Measurements from ENCODE around the gene SNTB2. TPM values are rescaled to one million over a fixed set of nuclear protein-coding genes. Genes with fewer than 3 reads are reported as not detected.

Gene SNTB2
- total and polyA plus RNA-seq, 10 of the 15 experiments (the other 5 are each of a cell fraction or from before 2014, with no cell fraction given) = 1.2 to 15.7 (median 5.0) TPM

DNA sequence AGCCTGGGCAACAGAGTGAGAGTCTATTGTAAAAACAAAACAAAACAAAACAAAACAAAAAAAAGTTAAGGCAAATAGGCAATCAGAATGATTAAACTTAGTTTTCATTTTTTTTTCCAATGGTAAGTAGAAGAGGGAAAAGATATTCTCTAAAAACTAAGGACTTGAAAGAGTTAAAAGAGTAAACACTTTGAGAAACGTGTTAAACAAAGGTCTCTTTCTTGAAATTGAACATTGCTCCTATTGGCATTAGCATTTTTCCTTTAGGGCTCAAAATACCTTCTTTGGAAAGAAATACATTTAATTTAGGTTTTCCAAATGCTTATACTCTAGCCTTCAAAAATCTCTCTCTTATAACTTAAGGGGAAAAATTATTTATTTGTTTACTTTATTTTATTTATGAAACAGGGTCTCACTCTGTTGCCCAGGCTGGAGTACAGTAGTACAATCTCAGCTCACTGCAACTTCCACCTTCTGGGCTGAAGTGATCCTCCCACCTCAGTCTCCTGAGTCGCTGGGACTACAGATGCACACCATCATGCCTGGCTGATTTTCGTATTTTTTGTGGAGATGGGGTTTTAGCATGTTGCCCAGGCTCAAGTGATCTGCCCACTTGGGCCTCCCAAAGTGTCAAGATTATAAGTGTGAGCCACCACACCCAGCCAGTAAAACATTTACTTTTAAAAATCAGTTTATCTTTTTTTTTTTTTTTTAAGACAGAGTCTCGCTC, 79.5 kb downstream of the SNTB2 start:
- in situ Hi-C loops (cut with MboI) = no loop called here
- RAD21 ChIA-PET (ENCODE audit: unreplicated experiment) = no interaction called here
- H4K20me1 ChIP-seq (ENCODE audit: control insufficient read depth, insufficient read depth) = no peaks in the 10 kb centered on the region

More for the DNA sequence above, 79.5 kb downstream of the SNTB2 start:
- BruUV-seq (replicated peaks) = no TSS peak
- H3K4me3 ChIP-seq = no peak overlapping the region
- H3K4me1 ChIP-seq (ENCODE audit: control insufficient read depth, insufficient read depth, low read length) = no peaks in the 10 kb centered on the region
- intact Hi-C loops (cut with micrococcal nuclease; ENCODE audit: unreplicated experiment) = no loop called here
- no peaks in the 10 kb centered on the region for H3K79me2 ChIP-seq (ENCODE audit: control insufficient read depth, insufficient read depth, low read length)
- H3K9me3 ChIP-seq (replicated peaks; ENCODE audit: control insufficient read depth, insufficient read depth, low read length) = no peaks in the 10 kb centered on the region
- POLR2A ChIA-PET = no interaction called here
- H3K4me2 ChIP-seq (ENCODE audit: control insufficient read depth, insufficient read depth) = no peak overlapping the region
- FAIRE-seq (no peak), DNase-seq (ENCODE audit: low read depth, low spot score) (no peak), ATAC-seq (no peak)
- H2AFZ ChIP-seq (ENCODE audit: control insufficient read depth, low read depth, low read length) = no peak overlapping the region
- no peak overlapping the region for H3K27ac ChIP-seq (ENCODE audit: control insufficient read depth, insufficient read depth)
- no peak overlapping the region for H3K9ac ChIP-seq (ENCODE audit: control insufficient read depth, insufficient read depth, low read length)
- SMC1A ChIA-PET (ENCODE audit: uncharacterized antibody, unreplicated experiment) = interaction anchor here (1.7 kb wide), 1 partner anchor 9 kb away, joined by 5 read pairs; no protein-coding TSS in a partner anchor
- 71% methylated on average over 4 of the region's 4 CpGs for WGBS (ENCODE audit: insufficient coverage, insufficient replicate concordance, low lambda C conversion rate, missing lambda C conversion rate)
- no peaks in the 10 kb centered on the region for H3K27me3 ChIP-seq (replicated peaks in 1 of 2; ENCODE audit: control insufficient read depth in 2 of 2, insufficient read depth in 2 of 2, low read length in 1 of 2)
- CTCF ChIA-PET = interaction anchor here (0.7 kb wide), 1 partner anchor 237 kb away, joined by 3 read pairs; no protein-coding TSS in a partner anchor
- TF ChIP-seq, protein P1, sequence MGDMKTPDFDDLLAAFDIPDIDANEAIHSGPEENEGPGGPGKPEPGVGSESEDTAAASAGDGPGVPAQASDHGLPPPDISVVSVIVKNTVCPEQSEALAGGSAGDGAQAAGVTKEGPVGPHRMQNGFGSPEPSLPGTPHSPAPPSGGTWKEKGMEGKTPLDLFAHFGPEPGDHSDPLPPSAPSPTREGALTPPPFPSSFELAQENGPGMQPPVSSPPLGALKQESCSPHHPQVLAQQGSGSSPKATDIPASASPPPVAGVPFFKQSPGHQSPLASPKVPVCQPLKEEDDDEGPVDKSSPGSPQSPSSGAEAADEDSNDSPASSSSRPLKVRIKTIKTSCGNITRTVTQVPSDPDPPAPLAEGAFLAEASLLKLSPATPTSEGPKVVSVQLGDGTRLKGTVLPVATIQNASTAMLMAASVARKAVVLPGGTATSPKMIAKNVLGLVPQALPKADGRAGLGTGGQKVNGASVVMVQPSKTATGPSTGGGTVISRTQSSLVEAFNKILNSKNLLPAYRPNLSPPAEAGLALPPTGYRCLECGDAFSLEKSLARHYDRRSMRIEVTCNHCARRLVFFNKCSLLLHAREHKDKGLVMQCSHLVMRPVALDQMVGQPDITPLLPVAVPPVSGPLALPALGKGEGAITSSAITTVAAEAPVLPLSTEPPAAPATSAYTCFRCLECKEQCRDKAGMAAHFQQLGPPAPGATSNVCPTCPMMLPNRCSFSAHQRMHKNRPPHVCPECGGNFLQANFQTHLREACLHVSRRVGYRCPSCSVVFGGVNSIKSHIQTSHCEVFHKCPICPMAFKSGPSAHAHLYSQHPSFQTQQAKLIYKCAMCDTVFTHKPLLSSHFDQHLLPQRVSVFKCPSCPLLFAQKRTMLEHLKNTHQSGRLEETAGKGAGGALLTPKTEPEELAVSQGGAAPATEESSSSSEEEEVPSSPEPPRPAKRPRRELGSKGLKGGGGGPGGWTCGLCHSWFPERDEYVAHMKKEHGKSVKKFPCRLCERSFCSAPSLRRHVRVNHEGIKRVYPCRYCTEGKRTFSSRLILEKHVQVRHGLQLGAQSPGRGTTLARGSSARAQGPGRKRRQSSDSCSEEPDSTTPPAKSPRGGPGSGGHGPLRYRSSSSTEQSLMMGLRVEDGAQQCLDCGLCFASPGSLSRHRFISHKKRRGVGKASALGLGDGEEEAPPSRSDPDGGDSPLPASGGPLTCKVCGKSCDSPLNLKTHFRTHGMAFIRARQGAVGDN (IDR thresholded peaks at IDR 0.05) = no peak
- TF ChIP-seq CREB1 (IDR thresholded peaks at IDR 0.05; ENCODE audit: low read depth) (no peak), ZBED1 (IDR thresholded peaks at IDR 0.05; ENCODE audit: borderline replicate concordance) (no peak), NFXL1 (IDR thresholded peaks at IDR 0.05; ENCODE audit: borderline replicate concordance) (no peak), YBX1 (IDR thresholded peaks at IDR 0.05) (no peak), ZNF207 (IDR thresholded peaks at IDR 0.05; ENCODE audit: borderline replicate concordance) (no peak), STAT1 (conservative IDR thresholded peaks at IDR 0.05) (no peak)
- TF ChIP-seq, protein P2, sequence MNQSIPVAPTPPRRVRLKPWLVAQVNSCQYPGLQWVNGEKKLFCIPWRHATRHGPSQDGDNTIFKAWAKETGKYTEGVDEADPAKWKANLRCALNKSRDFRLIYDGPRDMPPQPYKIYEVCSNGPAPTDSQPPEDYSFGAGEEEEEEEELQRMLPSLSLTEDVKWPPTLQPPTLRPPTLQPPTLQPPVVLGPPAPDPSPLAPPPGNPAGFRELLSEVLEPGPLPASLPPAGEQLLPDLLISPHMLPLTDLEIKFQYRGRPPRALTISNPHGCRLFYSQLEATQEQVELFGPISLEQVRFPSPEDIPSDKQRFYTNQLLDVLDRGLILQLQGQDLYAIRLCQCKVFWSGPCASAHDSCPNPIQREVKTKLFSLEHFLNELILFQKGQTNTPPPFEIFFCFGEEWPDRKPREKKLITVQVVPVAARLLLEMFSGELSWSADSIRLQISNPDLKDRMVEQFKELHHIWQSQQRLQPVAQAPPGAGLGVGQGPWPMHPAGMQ (IDR thresholded peaks at IDR 0.05; ENCODE audit: borderline replicate concordance) = no peak
- TF ChIP-seq, protein P3, sequence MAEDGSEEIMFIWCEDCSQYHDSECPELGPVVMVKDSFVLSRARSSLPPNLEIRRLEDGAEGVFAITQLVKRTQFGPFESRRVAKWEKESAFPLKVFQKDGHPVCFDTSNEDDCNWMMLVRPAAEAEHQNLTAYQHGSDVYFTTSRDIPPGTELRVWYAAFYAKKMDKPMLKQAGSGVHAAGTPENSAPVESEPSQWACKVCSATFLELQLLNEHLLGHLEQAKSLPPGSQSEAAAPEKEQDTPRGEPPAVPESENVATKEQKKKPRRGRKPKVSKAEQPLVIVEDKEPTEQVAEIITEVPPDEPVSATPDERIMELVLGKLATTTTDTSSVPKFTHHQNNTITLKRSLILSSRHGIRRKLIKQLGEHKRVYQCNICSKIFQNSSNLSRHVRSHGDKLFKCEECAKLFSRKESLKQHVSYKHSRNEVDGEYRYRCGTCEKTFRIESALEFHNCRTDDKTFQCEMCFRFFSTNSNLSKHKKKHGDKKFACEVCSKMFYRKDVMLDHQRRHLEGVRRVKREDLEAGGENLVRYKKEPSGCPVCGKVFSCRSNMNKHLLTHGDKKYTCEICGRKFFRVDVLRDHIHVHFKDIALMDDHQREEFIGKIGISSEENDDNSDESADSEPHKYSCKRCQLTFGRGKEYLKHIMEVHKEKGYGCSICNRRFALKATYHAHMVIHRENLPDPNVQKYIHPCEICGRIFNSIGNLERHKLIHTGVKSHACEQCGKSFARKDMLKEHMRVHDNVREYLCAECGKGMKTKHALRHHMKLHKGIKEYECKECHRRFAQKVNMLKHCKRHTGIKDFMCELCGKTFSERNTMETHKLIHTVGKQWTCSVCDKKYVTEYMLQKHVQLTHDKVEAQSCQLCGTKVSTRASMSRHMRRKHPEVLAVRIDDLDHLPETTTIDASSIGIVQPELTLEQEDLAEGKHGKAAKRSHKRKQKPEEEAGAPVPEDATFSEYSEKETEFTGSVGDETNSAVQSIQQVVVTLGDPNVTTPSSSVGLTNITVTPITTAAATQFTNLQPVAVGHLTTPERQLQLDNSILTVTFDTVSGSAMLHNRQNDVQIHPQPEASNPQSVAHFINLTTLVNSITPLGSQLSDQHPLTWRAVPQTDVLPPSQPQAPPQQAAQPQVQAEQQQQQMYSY (CRISPR knock-in tag; IDR thresholded peaks at IDR 0.05) = no peak
- TF ChIP-seq, protein P4, sequence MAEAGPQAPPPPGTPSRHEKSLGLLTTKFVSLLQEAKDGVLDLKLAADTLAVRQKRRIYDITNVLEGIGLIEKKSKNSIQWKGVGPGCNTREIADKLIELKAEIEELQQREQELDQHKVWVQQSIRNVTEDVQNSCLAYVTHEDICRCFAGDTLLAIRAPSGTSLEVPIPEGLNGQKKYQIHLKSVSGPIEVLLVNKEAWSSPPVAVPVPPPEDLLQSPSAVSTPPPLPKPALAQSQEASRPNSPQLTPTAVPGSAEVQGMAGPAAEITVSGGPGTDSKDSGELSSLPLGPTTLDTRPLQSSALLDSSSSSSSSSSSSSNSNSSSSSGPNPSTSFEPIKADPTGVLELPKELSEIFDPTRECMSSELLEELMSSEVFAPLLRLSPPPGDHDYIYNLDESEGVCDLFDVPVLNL (IDR thresholded peaks at IDR 0.05; ENCODE audit: low read depth, low read length) = no peak
- H3K36me3 ChIP-seq (ENCODE audit: control insufficient read depth in 2 of 2, insufficient read depth in 2 of 2, low read length in 1 of 2) = peaks cover 0 to 8% of the 10 kb centered on the region in 2 experiments; a peak in 1 of 4 replicates
